HepG2 (cell line): ENCODE measurements around the gene MCMBP. TPM values are rescaled to one million over a fixed set of nuclear protein-coding genes. Genes with fewer than 3 reads are reported as not detected.

ENCODE experiments used
- AKAP8 ChIP-seq: sonication (generic); formaldehyde crosslinking; IDR thresholded peaks from 2 replicates; pipeline ENCODE4 v1.5.1; 2020; ENCODE audit warnings: mild to moderate bottlenecking, missing genetic modification reagents
- GPBP1L1 ChIP-seq: sonication (generic); formaldehyde crosslinking; IDR thresholded peaks from 2 replicates; pipeline ENCODE4 v1.5.0; 2020; ENCODE audit warnings: mild to moderate bottlenecking, missing genetic modification reagents
- PATZ1 ChIP-seq: sonication (generic); formaldehyde crosslinking; IDR thresholded peaks from 2 replicates; pipeline ENCODE4 v1.4.0; 2020; ENCODE audit warnings: missing genetic modification reagents
- REL ChIP-seq: sonication (generic); formaldehyde crosslinking; conservative IDR thresholded peaks from 2 replicates; pipeline ENCODE4 v1.8.0; 2022; ENCODE audit warnings: mild to moderate bottlenecking, missing genetic modification reagents, moderate library complexity
- RFXAP ChIP-seq: sonication (generic); formaldehyde crosslinking; IDR thresholded peaks from 2 replicates; pipeline ENCODE4 v1.4.0; 2020; ENCODE audit warnings: missing genetic modification reagents, borderline replicate concordance
- XRCC5 ChIP-seq: fragments of 200-400 bp; formaldehyde crosslinking; optimal IDR thresholded peaks from 2 replicates; pipeline ENCODE3; 2017; ENCODE audit warnings: mild to moderate bottlenecking, low read length
- ZBTB44 ChIP-seq: sonication (generic); formaldehyde crosslinking; IDR thresholded peaks from 2 replicates; pipeline ENCODE4 v1.4.0; 2020; ENCODE audit warnings: missing genetic modification reagents
- ZFP36L2 ChIP-seq: sonication (generic); formaldehyde crosslinking; IDR thresholded peaks from 2 replicates; pipeline ENCODE4 v1.4.0; 2020; ENCODE audit warnings: missing genetic modification reagents
- ZNF121 ChIP-seq: sonication (generic); formaldehyde crosslinking; IDR thresholded peaks from 2 replicates; pipeline ENCODE4 v1.5.0; 2020; ENCODE audit warnings: mild to moderate bottlenecking, missing genetic modification reagents
- ZNF766 ChIP-seq: sonication (generic); formaldehyde crosslinking; IDR thresholded peaks from 2 replicates; pipeline ENCODE4 v1.5.0; 2020; ENCODE audit warnings: missing genetic modification reagents, borderline replicate concordance
- ZNF850 ChIP-seq: sonication (generic); formaldehyde crosslinking; conservative IDR thresholded peaks from 2 replicates; pipeline ENCODE4 v1.9.0; 2021; ENCODE audit warnings: mild to moderate bottlenecking, missing genetic modification reagents
- polyA plus RNA-seq, 8 experiments: library from polyadenylated mRNA; depleted of rRNA in 3 of 8; stranded (reverse) in 7 of 8; unstranded in 1 of 8; fragments of >200 nt; fragmentation: Illumina TruSeq in 4 of 8; extraction: Trizol in 4 of 8; gene quantifications; 2 replicates each; pipeline versions ENCODE4 v1.2.1 to v1.2.3, GENCODE V29; 2011 to 2016; ENCODE audit warnings: low read depth in 4 of 8, missing spikeins in 1 of 8, mixed read lengths in 1 of 8; ENCODE audit not compliant: insufficient read depth in 1 of 8
- total RNA-seq, 5 experiments: library from RNA; depleted of rRNA; stranded (reverse); fragments of >200 nt; fragmentation: Illumina TruSeq; extraction: Trizol; gene quantifications; 2 replicates each; pipeline ENCODE4 v1.2.3, GENCODE V29; 2016; ENCODE audit warnings: low read depth in 1 of 5
- TF ChIP-seq, protein P1 (sequence below): sonication (generic); formaldehyde crosslinking; IDR thresholded peaks from 2 replicates; pipeline ENCODE4 v1.4.0; 2020; ENCODE audit warnings: mild to moderate bottlenecking, missing genetic modification reagents, borderline replicate concordance
- TF ChIP-seq, protein P2 (sequence below): sonication (generic); formaldehyde crosslinking; IDR thresholded peaks from 2 replicates; pipeline ENCODE4 v1.5.0; 2020; ENCODE audit warnings: mild to moderate bottlenecking, low read depth, missing genetic modification reagents, borderline replicate concordance
- TF ChIP-seq, protein P3 (sequence below): sonication (generic); formaldehyde crosslinking; IDR thresholded peaks from 2 replicates; pipeline ENCODE4 v1.4.0; 2020; ENCODE audit warnings: missing genetic modification reagents, low read depth, mild to moderate bottlenecking, borderline replicate concordance
- TF ChIP-seq, protein P4 (sequence below): sonication (generic); formaldehyde crosslinking; IDR thresholded peaks from 2 replicates; pipeline ENCODE4 v1.4.0; 2020; ENCODE audit warnings: missing genetic modification reagents

MCMBP gene
- total and polyA plus RNA-seq, 2 of the 13 experiments (the other 11 are each of a cell fraction or from before 2014, with no cell fraction given), result 35.7 to 62.4 TPM

DNA sequence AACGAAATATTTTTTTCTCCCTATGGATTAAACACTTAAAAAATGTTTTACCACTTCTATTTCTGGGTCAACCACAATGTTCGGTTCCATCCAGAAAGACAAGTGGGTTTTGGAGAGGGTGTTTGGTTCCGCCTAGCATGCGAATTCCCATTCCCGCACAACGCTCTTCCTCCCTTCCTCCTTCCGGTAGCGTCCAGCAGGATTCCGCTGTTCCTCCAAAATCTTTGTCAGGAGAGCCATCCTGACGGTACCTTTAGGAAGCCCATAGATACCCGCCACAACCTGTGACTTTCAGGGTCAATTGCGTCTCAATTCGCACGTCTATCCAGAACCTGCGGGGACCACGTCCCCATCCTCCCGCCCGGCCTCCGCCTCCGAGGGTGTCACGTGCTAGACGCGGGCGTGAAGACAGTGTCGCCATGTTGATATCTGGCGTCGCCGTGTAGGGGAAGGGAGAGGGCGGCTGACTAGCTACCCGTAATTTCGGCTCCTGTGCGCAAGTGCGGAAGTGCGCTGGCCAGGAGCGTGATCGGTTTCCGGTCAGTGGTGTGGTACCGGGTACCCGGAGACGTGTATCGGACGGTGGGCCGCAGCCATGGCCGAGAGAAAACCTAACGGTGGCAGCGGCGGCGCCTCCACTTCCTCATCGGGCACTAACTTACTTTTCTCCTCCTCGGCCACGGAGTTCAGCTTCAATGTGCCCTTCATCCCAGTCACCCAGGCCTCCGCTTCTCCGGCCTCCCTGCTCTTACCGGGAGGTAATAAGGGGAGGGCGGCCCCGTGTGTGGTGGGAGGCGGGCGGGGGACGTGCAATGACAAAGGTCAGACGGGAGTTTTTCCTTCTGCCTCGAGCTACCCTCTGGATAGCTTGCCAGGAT, 19.8 kb upstream of the MCMBP start, which contains the start of gene SEC23IP (continued):
- TF ChIP-seq AKAP8 (CRISPR knock-in tag) (peak; percentile 30; the same call in 1 of the 2 replicates), ZFP36L2 (CRISPR knock-in tag) (peak; percentile 69; the same call in 1 of the 2 replicates), XRCC5 (peak; percentile 32), RFXAP (CRISPR knock-in tag) (peak; percentile 82; the same call in 1 of the 2 replicates), PATZ1 (CRISPR knock-in tag) (peak; percentile 73), ZNF766 (CRISPR knock-in tag) (peak; percentile 67; the same call in 1 of the 2 replicates), GPBP1L1 (CRISPR knock-in tag) (no peak), ZNF850 (CRISPR knock-in tag) (no peak), ZNF121 (CRISPR knock-in tag) (no peak), REL (CRISPR knock-in tag) (no peak), ZBTB44 (CRISPR knock-in tag) (peak; percentile 8; the same call in 1 of the 2 replicates)
- TF ChIP-seq, protein P1, sequence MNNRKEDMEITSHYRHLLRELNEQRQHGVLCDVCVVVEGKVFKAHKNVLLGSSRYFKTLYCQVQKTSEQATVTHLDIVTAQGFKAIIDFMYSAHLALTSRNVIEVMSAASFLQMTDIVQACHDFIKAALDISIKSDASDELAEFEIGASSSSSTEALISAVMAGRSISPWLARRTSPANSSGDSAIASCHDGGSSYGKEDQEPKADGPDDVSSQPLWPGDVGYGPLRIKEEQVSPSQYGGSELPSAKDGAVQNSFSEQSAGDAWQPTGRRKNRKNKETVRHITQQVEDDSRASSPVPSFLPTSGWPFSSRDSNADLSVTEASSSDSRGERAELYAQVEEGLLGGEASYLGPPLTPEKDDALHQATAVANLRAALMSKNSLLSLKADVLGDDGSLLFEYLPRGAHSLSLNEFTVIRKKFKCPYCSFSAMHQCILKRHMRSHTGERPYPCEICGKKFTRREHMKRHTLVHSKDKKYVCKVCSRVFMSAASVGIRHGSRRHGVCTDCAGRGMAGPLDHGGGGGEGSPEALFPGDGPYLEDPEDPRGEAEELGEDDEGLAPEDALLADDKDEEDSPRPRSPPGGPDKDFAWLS (CRISPR knock-in tag), result no peak
- TF ChIP-seq, protein P2, sequence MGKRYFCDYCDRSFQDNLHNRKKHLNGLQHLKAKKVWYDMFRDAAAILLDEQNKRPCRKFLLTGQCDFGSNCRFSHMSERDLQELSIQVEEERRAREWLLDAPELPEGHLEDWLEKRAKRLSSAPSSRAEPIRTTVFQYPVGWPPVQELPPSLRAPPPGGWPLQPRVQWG (CRISPR knock-in tag), result no peak
- TF ChIP-seq, protein P3, sequence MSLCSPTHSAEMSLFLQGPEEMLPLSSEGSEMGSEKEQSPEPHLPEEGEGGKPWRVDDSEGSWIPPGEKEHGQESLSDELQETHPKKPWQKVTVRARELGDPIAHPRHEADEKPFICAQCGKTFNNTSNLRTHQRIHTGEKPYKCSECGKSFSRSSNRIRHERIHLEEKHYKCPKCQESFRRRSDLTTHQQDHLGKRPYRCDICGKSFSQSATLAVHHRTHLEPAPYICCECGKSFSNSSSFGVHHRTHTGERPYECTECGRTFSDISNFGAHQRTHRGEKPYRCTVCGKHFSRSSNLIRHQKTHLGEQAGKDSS (CRISPR knock-in tag), result peak; percentile 82; the same call in 1 of the 2 replicates
- TF ChIP-seq, protein P4, sequence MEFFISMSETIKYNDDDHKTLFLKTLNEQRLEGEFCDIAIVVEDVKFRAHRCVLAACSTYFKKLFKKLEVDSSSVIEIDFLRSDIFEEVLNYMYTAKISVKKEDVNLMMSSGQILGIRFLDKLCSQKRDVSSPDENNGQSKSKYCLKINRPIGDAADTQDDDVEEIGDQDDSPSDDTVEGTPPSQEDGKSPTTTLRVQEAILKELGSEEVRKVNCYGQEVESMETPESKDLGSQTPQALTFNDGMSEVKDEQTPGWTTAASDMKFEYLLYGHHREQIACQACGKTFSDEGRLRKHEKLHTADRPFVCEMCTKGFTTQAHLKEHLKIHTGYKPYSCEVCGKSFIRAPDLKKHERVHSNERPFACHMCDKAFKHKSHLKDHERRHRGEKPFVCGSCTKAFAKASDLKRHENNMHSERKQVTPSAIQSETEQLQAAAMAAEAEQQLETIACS (CRISPR knock-in tag), result peak; percentile 70
